Measurements from ENCODE around the gene RPS17.
"Not testable (repeated sequence)": the region's sequence is repeated elsewhere in the genome, so short reads cannot be mapped to it uniquely, and the experiment has no call there.

RPS17 gene

DNA sequence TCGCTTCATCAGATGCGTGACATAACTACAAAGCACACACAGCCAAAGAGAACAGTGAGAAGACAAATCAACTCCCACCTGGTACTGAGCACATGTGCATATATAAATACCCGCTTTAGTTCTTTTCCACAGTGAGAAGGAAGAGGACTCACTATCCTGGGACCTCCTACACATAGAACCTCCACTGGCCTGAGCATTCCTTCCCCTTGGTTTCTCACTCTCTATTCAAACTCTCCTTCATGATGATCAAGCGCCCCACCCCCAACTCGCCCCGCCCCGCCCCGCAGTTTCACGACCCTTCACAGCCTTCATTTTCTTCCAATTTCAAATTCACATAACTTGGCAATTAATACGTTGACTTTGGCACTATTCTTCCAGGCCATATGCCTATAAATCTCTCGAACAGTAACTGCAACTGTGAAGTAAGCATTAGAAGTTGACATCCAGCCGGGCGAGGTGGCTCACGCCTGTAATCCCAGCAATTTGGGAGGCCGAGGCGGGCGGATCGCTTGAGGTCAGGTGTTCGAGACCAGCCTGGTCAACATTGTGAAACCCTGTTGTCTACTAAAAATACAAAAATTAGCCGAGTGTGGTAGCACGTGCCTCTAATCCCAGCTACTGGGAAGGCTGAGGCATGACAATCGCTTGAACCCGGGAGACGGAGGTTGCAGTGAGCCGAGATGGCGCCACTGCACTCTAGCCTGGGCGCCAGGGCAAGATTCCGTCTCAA, 1.1 kb downstream of the RPS17 start:
- TF ChIP-seq, protein P1, sequence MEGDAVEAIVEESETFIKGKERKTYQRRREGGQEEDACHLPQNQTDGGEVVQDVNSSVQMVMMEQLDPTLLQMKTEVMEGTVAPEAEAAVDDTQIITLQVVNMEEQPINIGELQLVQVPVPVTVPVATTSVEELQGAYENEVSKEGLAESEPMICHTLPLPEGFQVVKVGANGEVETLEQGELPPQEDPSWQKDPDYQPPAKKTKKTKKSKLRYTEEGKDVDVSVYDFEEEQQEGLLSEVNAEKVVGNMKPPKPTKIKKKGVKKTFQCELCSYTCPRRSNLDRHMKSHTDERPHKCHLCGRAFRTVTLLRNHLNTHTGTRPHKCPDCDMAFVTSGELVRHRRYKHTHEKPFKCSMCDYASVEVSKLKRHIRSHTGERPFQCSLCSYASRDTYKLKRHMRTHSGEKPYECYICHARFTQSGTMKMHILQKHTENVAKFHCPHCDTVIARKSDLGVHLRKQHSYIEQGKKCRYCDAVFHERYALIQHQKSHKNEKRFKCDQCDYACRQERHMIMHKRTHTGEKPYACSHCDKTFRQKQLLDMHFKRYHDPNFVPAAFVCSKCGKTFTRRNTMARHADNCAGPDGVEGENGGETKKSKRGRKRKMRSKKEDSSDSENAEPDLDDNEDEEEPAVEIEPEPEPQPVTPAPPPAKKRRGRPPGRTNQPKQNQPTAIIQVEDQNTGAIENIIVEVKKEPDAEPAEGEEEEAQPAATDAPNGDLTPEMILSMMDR (conservative IDR thresholded peaks at IDR 0.05): no peak
- peak overlapping the region; percentile 98 for H3K27ac ChIP-seq

DNA sequence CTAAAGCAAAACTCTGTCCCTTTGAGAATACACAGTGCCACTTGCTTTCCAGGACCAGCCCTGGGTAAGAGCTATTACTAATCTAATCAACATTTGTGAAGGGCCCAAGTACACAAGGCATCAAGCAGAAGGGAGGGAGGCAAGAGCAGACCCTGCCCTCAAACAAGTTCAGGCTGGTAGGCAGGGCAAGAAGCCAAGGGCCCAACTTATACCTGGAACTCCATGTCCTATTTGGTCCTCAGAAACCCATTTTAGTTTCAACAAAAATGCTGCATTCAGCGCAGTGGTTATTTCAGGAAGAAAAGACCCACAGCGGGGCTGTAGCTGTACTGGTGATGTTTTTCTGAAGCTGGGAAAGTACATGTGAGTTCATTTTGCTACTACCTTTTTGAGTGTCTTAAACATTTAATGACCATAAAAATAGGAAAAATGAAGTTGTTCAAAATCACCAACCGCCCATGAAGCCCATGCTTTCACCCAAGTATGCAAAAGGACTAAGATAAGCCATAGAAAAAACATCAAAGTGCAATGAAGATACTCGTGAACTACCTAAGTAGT, 2.8 kb downstream of the RPS17 start:
- peak overlapping the region; percentile 98 for H3K27ac ChIP-seq
- TF ChIP-seq, protein P1 (conservative IDR thresholded peaks at IDR 0.05): no peak

DNA sequence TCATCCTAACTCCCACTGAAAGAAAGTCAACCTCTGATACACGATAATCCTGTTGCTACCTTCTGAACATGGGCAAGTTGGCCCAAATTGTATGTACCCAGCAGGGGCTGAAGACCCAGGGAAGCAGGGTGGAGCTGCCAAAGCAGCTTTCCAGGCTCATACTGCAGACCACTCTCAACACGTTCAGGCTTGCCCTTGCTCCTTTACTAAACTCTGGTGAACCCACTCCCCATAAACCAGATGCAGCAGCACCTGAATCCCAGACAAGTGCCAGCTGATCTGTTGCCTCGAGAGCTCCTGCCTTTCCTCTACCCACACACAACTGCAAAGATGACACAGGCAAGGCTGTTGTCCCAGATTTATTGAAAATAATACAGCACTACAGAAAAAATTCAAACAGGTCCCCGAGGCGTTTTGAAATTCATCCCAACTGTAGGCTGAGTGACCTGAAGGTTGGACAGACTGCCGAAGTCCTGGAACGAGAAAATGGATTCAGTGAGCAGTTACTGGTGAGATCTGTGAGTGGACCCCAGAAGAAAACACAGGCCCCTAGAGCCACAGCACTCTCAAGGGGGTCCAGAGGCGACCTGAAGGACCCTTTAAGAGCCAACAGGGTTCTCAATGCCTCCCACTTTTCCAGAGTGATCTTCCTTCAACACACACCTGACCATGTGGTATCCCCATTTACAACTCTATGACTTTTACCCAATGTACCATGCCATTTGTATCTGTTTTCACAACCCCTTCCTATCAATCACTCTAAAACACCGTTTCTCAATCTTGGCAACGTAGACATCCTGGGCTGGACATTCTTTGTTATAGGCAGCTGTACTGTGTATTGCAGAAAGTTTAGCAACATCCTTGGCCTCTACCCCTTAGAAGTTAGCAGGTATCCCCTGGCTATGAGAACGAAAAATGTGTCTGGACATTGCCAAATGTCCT, 3.6 kb downstream of the RPS17 start:
- TF ChIP-seq, protein P1 (conservative IDR thresholded peaks at IDR 0.05): no peak
- peak overlapping the region; percentile 98 for H3K27ac ChIP-seq

DNA sequence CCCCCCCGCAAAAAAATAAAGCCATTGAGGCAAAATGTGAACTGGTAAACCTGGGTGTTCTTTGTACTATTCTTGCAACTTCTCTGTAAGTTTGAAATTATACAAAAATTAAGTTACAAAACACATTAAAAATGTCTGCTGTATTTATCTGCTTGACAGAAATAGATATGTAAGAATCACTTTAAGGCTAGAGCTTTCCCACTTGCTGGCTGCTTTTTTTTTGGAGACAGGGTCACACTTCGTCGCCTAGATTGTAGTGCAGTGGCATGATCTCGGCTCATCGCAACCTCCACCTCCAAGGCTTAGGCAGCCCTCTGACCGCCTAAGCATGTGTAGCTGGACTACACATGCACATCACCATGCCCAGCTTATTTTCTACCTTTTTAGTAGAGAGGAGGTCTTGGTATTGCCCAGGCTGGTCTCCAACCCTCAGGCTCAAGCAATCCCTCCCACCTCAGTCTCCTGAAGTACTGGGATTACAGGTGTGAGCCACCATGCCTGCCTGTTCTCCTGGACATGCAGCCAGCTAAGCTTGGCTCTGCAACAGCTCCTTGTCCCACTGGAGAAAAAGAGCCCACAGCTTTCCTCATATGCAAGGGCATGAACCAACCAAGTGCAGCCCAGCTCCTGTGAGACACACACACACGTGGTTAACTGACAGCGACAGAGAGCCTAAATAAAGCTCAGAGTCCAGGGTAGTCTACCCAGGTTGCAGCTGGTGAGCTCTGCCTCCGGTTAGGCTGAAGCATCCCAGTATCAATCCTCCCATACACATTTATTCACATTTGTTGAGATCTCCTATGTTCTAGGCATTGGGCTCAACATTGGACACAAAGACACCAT, 4.5 kb downstream of the RPS17 start:
- peak overlapping the region; percentile 98; the same call in 1 of the 2 replicates for H3K27ac ChIP-seq
- TF ChIP-seq, protein P1 (conservative IDR thresholded peaks at IDR 0.05): no peak

DNA sequence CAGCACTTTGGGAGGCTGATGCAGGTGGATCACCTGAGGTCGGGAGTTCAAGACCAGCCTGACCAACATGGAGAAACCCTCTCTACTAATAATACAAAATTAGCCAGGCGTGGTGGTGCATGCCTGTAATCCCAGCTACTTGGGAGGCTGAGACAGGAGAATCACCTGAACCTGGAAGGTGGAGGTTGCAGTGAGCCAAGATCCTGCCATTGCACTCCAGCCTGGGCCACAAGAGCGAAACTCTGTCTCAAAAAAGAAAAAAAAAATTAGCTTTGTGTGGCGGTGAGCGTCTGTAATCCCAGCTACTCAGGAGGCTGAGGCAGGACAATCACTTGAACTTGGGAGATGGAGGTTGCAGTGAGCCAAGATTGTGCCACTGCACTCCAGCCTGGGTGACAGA, 5.1 kb downstream of the RPS17 start:
- H3K27ac ChIP-seq: not testable (repeated sequence)

DNA sequence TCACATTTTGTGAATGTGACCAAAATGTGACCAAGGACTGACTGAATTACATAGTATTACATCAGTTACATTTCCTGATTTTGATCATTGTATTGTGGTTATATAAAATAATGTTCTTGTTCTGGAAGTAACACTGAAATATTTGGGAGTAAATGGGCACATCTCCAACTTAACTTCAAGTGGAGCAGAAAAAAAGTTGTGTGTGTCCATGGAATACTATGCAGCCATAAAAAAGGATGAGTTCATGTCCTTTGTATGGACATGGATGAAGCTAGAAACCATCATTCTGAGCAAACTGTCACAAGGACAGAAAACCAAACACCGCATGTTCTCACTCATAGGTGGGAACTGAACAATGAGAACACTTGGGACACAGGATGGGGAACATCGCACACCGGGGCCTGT, 5.8 kb downstream of the RPS17 start:
- not testable (repeated sequence) for H3K27ac ChIP-seq

DNA sequence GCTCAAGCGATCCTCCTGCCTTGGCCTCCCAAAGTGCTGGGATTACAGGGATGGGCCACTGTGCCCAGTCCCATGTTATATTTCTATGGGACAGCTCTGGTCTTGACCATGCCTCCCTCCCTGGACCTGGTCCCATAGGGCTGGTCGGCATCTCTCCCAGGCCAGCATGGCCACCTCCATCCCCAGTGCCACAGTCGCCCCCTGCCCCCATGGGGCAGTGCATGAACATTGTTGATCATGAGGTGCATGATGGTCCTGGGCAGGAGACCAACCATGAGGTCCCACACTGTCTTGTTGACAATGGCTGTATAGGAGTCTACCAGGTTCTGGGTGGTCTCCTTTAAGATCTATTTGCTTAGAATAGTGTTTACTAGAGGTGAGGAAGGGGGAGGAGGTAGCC, 6.5 kb downstream of the RPS17 start:
- TF ChIP-seq, protein P1 (conservative IDR thresholded peaks at IDR 0.05): no peak
- no peak overlapping the region for H3K27ac ChIP-seq

DNA sequence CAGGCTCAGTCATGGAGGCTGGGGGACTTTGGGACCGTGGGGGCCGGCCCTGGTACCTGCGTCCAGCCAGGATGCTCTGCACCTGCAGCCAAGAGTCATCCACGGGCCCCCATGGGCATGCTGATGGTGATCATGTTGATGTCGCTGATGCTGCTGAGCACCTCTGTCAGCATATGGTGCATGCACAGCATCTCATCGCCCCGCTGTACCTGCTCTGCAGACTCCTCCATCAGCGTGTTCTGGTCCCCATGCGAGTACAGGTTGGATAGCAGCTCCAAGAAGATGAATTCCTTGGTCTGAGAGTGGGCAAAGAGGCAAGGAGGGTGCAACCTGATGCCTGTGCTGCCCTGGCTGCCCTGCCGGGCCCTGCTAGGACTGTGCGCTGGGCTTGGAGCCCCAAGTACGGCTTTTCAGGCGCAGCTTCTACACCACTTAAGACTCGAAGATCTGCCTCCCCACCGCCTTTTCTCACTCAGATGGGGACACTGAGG, 7.2 kb downstream of the RPS17 start:
- TF ChIP-seq, protein P1 (conservative IDR thresholded peaks at IDR 0.05): no peak
- H3K27ac ChIP-seq: no peak overlapping the region

Measured in VCaP (cell line).